ENCODE results near the gene GPATCH4. TPM values are rescaled to one million over a fixed set of nuclear protein-coding genes. Genes with fewer than 3 reads are reported as not detected.

The GPATCH4 gene
- total and polyA plus RNA-seq, 12 donors = 9.3 to 34.5 (median 13.5) TPM

DNA sequence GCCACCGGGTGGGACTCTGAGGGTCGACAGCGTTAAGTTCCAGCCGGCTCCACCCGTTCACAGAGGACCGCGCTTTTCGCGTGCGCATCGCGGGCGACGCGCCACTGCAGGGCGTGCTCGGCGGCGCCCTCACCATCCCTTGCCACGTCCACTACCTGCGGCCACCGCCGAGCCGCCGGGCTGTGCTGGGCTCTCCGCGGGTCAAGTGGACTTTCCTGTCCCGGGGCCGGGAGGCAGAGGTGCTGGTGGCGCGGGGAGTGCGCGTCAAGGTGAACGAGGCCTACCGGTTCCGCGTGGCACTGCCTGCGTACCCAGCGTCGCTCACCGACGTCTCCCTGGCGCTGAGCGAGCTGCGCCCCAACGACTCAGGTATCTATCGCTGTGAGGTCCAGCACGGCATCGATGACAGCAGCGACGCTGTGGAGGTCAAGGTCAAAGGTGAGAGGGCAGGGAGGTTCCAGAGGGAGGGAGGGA, 45.5 kb upstream of the GPATCH4 start:
- Histone ChIP-seq H3K36me3 (no peaks in the 10 kb centered on the region), H3K4me3 (no peak overlapping the region), H3K27me3 (peaks cover 0 to 81% (median 66%) of the 10 kb centered on the region in 7 donors), H3K27ac (no peak overlapping the region), H3K9me3 (no peaks in the 10 kb centered on the region), H3K4me1 (peaks cover 2 to 9% (median 8%) of the 10 kb centered on the region in 9 donors)
- no peak for TF ChIP-seq CTCF (IDR thresholded peaks at IDR 0.05)
- intact Hi-C loops (cut with DNase I) = no loop called here
- no peak for DNase-seq
- ATAC-seq = no peak
- WGBS, 2 donors = 15 to 21% methylated on average over 51 of the region's 51 CpGs

DNA sequence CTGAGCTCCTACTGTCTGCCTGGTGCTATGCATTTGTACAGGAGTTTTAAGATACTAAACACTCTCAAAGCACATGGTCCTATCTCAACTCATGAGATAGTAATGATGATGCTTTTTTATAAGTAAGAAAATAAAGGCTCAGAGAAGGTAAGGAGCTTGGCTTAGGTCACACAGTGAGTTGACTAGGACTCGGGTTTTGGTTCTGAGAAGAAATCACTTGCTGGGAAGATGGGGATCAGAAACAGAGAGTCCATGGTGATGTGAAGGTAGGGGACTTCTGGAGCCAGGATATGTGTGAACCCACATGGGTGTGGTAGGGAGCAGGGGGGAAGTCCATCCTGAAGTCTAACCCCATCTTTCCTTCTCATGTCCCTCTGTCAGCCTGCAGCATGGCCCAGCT, 44.4 kb upstream of the GPATCH4 start:
- no peak overlapping the region for H3K4me3 ChIP-seq
- no peak for ATAC-seq
- H3K9me3 ChIP-seq = no peaks in the 10 kb centered on the region
- no peaks in the 10 kb centered on the region for H3K36me3 ChIP-seq
- peaks cover 6 to 19% (median 15%) of the 10 kb centered on the region in 9 donors for H3K4me1 ChIP-seq
- no peak for DNase-seq
- H3K27ac ChIP-seq = no peak overlapping the region
- intact Hi-C loops (cut with DNase I) = no loop called here
- peaks cover 0 to 81% (median 71%) of the 10 kb centered on the region in 7 donors for H3K27me3 ChIP-seq
- WGBS, 2 donors = 91 to 93% methylated on average over 1 of the region's 1 CpG
- TF ChIP-seq CTCF (IDR thresholded peaks at IDR 0.05) = no peak

DNA sequence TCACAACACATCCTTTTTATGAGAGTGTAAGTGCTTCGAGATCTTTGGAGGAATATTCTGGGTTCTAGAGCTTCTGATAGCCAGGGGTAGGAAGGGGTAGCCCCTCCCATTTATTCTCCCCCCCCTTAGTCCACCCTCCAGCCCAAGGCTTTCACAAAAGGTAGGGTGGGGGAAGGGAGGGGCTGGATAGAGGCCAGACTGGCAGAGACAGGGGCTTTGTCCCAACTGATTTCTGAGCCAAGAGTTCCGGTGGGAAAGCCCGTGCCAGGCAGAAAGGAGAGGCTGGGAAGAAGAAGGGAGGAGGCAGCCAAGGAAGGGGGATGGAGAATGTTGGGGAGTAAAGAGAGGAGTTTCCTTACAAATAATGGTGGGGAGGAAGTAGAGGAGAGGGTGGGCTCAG, 43.8 kb upstream of the GPATCH4 start:
- Histone ChIP-seq H3K4me1 (peaks cover 6 to 20% (median 15%) of the 10 kb centered on the region in 9 donors), H3K9me3 (no peaks in the 10 kb centered on the region), H3K27ac (no peak overlapping the region), H3K4me3 (no peak overlapping the region), H3K36me3 (no peaks in the 10 kb centered on the region), H3K27me3 (peaks cover 4 to 87% (median 76%) of the 10 kb centered on the region in 7 donors)
- no peak for TF ChIP-seq CTCF (IDR thresholded peaks at IDR 0.05)
- DNase-seq (no peak), ATAC-seq (no peak)
- WGBS, 2 donors = 61 to 72% methylated on average over 3 of the region's 3 CpGs
- intact Hi-C loops (cut with DNase I) = no loop called here

- ATAC-seq (no peak), DNase-seq (no peak)
- no peak for TF ChIP-seq CTCF (IDR thresholded peaks at IDR 0.05)
- H3K4me1 ChIP-seq = peaks cover 6 to 20% (median 15%) of the 10 kb centered on the region in 9 donors
- 46 to 63% methylated on average over 1 of the region's 1 CpG for WGBS, 2 donors
- H3K27me3 ChIP-seq = peaks cover 6 to 91% (median 80%) of the 10 kb centered on the region in 7 donors
- H3K27ac ChIP-seq = no peak overlapping the region
- H3K4me3 ChIP-seq = no peak overlapping the region
- no peaks in the 10 kb centered on the region for H3K9me3 ChIP-seq
- H3K36me3 ChIP-seq = no peaks in the 10 kb centered on the region
- intact Hi-C loops (cut with DNase I) = no loop called here
Observed at GRCh38 chr1:156644640-156645039, 43.4 kb upstream of the GPATCH4 start.
